IPS-18c (cell line): ENCODE measurements around the gene UPP2.

Experiments
- H3K4me3 ChIP-seq: 2 replicates; pipeline ENCODE4 v1.7.0; 2013; ENCODE audit warnings: low read depth, mild to moderate bottlenecking, low read length, moderate library complexity; ENCODE audit not compliant: insufficient read depth
- H3K9me3 ChIP-seq: one replicate; pipeline ENCODE4 v1.6.1; 2013; ENCODE audit warnings: mild to moderate bottlenecking, low read length, moderate library complexity; ENCODE audit not compliant: control insufficient read depth, insufficient read depth

Gene UPP2

GRCh38 chr2:158174956-158175355, 73.3 kb downstream of the UPP2 start:
- H3K9me3 ChIP-seq = no peaks in the 10 kb centered on the region
- no peak overlapping the region for H3K4me3 ChIP-seq

- no peak overlapping the region for H3K4me3 ChIP-seq
- H3K9me3 ChIP-seq = no peaks in the 10 kb centered on the region
These were observed 77.0 kb downstream of the UPP2 start for GRCh38 chr2:158178646-158179045.

- Histone ChIP-seq H3K4me3 (no peak overlapping the region), H3K9me3 (no peaks in the 10 kb centered on the region)
These were observed 78.0 kb downstream of the UPP2 start for GRCh38 chr2:158179660-158180059.

GRCh38 chr2:158181171-158181570, 79.5 kb downstream of the UPP2 start:
- Histone ChIP-seq H3K9me3 (no peaks in the 10 kb centered on the region), H3K4me3 (no peak overlapping the region)

GRCh38 chr2:158182676-158183295, 81.1 kb downstream of the UPP2 start:
- no peak overlapping the region for H3K4me3 ChIP-seq
- H3K9me3 ChIP-seq = no peaks in the 10 kb centered on the region

GRCh38 chr2:158184001-158184400, 82.3 kb downstream of the UPP2 start:
- no peaks in the 10 kb centered on the region for H3K9me3 ChIP-seq
- H3K4me3 ChIP-seq = no peak overlapping the region

GRCh38 chr2:158184556-158185343, 83.1 kb downstream of the UPP2 start:
- Histone ChIP-seq H3K9me3 (no peaks in the 10 kb centered on the region), H3K4me3 (no peak overlapping the region)
